Natural killer cell (primary cell): ENCODE results near the gene KRT7. TPM values are rescaled to one million over a fixed set of nuclear protein-coding genes. Genes with fewer than 3 reads are reported as not detected.

Experiments
- ATAC-seq, 3 donors: fragments of 150-1000 bp in 2 of 3; fragments of 200-7000 bp in 1 of 3; cut with Tn5 transposase; 1 replicate in 1 of 3; 2 replicates in 2 of 3; pipeline ENCODE4 v1.10.0; 2021; ENCODE audit warnings: mild to moderate bottlenecking in 2 of 3, moderate library complexity in 2 of 3
- DNase-seq, 2 donors: peaks; one replicate each; pipeline versions ENCODE4 v3.0.0 to v3.0.0-alpha.2; 2013 to 2021; ENCODE audit warnings: mixed read lengths in 1 of 2
- H3K27ac ChIP-seq: one replicate; pipeline ENCODE4 v1.5.1; 2013; ENCODE audit warnings: mild to moderate bottlenecking, low read length
- H3K27me3 ChIP-seq: one replicate; pipeline ENCODE4 v1.6.1; 2013; ENCODE audit warnings: low read length; ENCODE audit not compliant: control insufficient read depth, insufficient read depth
- H3K36me3 ChIP-seq: one replicate; pipeline ENCODE4 v1.6.1; 2013; ENCODE audit warnings: low read length; ENCODE audit not compliant: control insufficient read depth, insufficient read depth
- H3K4me1 ChIP-seq: one replicate; pipeline ENCODE4 v1.6.1; 2013; ENCODE audit warnings: low read length; ENCODE audit not compliant: control insufficient read depth, insufficient read depth
- H3K4me3 ChIP-seq: one replicate; pipeline ENCODE4 v1.5.1; 2013; ENCODE audit warnings: low read length
- H3K9me3 ChIP-seq: one replicate; pipeline ENCODE4 v1.6.1; 2013; ENCODE audit warnings: low read length; ENCODE audit not compliant: control insufficient read depth, insufficient read depth
- H3K27ac Mint-ChIP-seq, 2 donors: one replicate each; pipeline ENCODE4 v1.8.0; 2022; ENCODE audit warnings: mild to moderate bottlenecking in 2 of 2, mixed read lengths in 2 of 2, moderate library complexity in 1 of 2
- H3K27me3 Mint-ChIP-seq, 2 donors: one replicate each; pipeline ENCODE4 v1.8.0; 2022; ENCODE audit warnings: low read depth in 2 of 2, mixed read lengths in 2 of 2
- H3K36me3 Mint-ChIP-seq: one replicate; pipeline ENCODE4 v1.8.0; 2022; ENCODE audit warnings: mixed read lengths
- H3K4me1 Mint-ChIP-seq, 2 donors: one replicate each; pipeline ENCODE4 v1.8.0; 2022; ENCODE audit warnings: mixed read lengths in 2 of 2
- H3K4me3 Mint-ChIP-seq: one replicate; pipeline ENCODE4 v1.8.0; 2022; ENCODE audit warnings: mild to moderate bottlenecking, moderate library complexity, mixed read lengths
- H3K9me3 Mint-ChIP-seq, 2 donors: one replicate each; pipeline ENCODE4 v1.8.0; 2022; ENCODE audit warnings: mixed read lengths in 2 of 2
- WGBS: methylation state at CpG from one replicate; pipeline ENCODE4 v1.1.7; 2013; ENCODE audit warnings: missing lambda C conversion rate; ENCODE audit not compliant: insufficient coverage; 5-methylcytosine and 5-hydroxymethylcytosine counted together
- intact Hi-C: fragments of 100-400 bp; cut with micrococcal nuclease; formaldehyde crosslinking; loops from one replicate; pipeline ENCODE4 v1.14.2; 2022
- total RNA-seq, 4 donors: library from RNA; stranded (reverse); fragments of 120-200 nt in 1 of 4; gene quantifications; one replicate each; pipeline versions ENCODE4 v1.2.3 to v1.2.4, GENCODE V29; 2013 to 2022
- TF ChIP-seq, protein P1 (sequence below): fragments of 200-600 bp; IDR thresholded peaks from one replicate; pipeline ENCODE4 v1.8.0; 2022; ENCODE audit warnings: antibody characterized with exemption

KRT7 gene
- total RNA-seq, 3 donors from 2014 or later (not counting 1 experiment from before 2014, with no cell fraction given) = 0.54 TPM; not detected in 2

DNA sequence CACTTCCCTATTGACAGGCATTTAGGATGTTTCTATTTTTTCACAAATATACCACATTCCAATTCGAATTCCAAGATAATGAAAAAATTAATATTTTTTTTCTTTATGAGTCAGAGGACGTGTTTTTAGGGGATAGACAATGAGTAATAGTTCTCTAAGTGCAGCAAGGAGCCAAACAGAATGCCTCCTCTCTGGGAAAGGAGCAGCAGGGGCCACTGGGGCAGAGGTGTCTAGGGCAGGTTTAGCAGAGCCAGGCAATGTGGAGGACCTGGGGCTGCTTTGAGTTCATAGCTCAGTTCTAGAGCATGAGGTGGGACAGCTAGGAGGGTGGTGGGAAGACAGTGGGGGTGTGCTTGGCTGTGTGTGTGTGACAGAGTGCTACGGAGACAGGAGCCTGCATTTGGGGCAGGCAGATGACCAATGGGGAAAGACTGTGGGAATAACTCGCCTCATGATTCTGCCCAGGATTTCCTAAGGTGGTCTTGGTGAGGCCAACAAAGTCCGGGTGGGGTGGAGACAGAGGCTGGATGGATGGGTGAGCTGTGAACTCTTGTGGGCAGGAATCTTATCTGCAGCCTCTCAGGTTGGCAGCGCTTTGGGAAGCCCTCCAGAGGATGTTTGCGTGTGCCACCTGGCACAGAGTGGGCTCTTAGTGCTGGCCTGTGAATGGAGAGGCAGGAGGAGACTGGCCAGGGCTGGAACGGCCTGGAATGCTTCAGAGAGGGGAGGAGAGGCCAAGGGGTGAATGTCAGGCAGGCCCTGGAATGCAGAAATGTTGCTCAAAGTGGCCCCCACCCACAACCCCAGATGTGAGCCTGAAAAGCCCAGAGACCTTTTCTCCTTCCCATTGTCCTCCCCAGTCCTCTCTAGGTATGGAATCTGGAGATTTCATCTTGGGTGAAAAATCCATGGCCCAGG, 2.4 kb upstream of the KRT7 start:
- WGBS = 78% methylated on average over 7 of the region's 8 CpGs
- intact Hi-C loops = no loop called here
- H3K36me3 Mint-ChIP-seq = no peaks in the 10 kb centered on the region
- ATAC-seq (no peak), DNase-seq (no peak)
- H3K4me3 Mint-ChIP-seq = no peak overlapping the region
- no peak overlapping the region for H3K27ac Mint-ChIP-seq
- no peaks in the 10 kb centered on the region for H3K9me3 Mint-ChIP-seq
- peaks cover 54 to 73% of the 10 kb centered on the region in 2 donors for H3K27me3 Mint-ChIP-seq
- H3K27me3 ChIP-seq = peaks cover 20% of the 10 kb centered on the region
- no peaks in the 10 kb centered on the region for H3K9me3 ChIP-seq
- H3K36me3 ChIP-seq = no peaks in the 10 kb centered on the region
- H3K4me3 ChIP-seq = no peak overlapping the region
- no peak overlapping the region for H3K27ac ChIP-seq
- no peaks in the 10 kb centered on the region for H3K4me1 Mint-ChIP-seq
- H3K4me1 ChIP-seq = no peaks in the 10 kb centered on the region
- TF ChIP-seq, protein P1, sequence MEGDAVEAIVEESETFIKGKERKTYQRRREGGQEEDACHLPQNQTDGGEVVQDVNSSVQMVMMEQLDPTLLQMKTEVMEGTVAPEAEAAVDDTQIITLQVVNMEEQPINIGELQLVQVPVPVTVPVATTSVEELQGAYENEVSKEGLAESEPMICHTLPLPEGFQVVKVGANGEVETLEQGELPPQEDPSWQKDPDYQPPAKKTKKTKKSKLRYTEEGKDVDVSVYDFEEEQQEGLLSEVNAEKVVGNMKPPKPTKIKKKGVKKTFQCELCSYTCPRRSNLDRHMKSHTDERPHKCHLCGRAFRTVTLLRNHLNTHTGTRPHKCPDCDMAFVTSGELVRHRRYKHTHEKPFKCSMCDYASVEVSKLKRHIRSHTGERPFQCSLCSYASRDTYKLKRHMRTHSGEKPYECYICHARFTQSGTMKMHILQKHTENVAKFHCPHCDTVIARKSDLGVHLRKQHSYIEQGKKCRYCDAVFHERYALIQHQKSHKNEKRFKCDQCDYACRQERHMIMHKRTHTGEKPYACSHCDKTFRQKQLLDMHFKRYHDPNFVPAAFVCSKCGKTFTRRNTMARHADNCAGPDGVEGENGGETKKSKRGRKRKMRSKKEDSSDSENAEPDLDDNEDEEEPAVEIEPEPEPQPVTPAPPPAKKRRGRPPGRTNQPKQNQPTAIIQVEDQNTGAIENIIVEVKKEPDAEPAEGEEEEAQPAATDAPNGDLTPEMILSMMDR = no peak

DNA sequence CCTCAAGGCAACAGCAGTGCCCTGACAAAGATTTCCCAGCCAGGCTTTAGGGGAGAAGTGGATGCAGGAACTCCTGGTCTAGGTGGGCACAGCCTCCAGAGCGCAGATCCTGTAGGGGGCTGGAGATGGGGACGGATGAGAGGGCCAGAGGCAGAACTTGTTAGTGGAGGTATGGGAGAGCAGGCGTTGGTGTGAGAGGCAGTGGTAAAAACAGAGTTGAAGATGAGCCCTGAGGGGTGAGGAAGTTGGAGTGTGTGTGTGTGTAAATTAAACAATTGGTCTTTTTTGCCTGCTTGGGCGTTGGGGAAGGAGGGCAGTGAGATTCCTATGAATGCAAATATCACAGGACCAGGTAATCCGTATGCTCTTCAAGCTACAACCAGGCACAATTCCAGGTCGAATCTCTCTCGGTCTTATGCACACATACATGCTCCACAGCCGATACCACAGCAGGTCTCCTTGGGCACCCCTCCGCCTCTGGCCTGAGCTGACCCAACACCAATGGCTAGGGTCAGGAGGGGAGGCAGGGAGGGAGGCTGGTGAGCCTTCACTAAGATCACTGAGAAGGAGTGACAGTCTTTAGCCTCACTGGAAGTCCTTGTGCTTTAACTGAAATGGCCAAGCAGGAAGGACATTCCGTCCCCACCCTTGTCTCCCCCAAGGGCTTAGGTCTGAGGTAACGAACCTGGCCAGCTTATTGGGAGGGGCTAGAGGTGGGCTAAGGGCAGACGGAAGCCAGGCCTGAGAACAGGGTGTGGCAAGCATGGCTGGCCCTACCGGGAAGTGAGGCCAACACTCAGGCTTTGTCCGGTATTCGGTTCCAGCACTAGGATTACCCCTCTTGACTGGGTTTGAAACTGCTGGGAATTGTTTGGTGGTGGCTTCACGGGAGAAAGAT, 1.5 kb upstream of the KRT7 start:
- Mint-ChIP-seq H3K4me3 (no peak overlapping the region), H3K27me3 (peaks cover 53 to 70% of the 10 kb centered on the region in 2 donors), H3K9me3 (no peaks in the 10 kb centered on the region), H3K36me3 (no peaks in the 10 kb centered on the region), H3K4me1 (no peaks in the 10 kb centered on the region), H3K27ac (no peak overlapping the region)
- peaks cover 20% of the 10 kb centered on the region for H3K27me3 ChIP-seq
- WGBS = 75% methylated on average over 16 of the region's 16 CpGs
- H3K9me3 ChIP-seq = no peaks in the 10 kb centered on the region
- H3K27ac ChIP-seq = no peak overlapping the region
- no peak for DNase-seq
- TF ChIP-seq, protein P1 = no peak
- H3K4me3 ChIP-seq = no peak overlapping the region
- intact Hi-C loops = no loop called here
- no peak for ATAC-seq
- no peaks in the 10 kb centered on the region for H3K36me3 ChIP-seq
- H3K4me1 ChIP-seq = no peaks in the 10 kb centered on the region

DNA sequence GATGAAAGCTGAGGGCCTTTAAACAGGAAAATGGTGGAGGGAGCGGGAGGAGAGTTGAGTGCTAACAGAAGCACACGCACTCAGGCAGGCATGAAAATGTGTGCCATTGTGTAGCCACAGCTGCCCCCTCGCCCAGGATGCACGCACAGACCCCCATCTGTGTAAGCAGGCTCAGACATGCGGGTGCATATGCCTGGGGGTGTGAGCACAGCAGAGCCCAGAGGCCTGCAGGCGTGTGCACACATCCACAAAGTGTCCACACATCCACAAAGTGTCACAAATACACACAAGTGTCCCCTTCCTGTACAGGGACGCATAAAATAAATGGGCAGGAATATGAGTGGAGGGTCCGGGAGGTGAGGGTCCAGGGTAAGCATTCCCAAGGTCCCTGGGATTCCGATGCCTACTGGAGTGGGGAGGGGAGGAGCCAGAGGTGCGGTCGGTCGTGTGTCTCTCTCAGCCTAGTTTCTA, 805 bp upstream of the KRT7 start:
- Histone ChIP-seq H3K27ac (no peak overlapping the region), H3K27me3 (peaks cover 20% of the 10 kb centered on the region), H3K9me3 (no peaks in the 10 kb centered on the region), H3K4me3 (no peak overlapping the region), H3K36me3 (no peaks in the 10 kb centered on the region), H3K4me1 (no peaks in the 10 kb centered on the region)
- no peaks in the 10 kb centered on the region for H3K4me1 Mint-ChIP-seq
- TF ChIP-seq, protein P1 = no peak
- WGBS = 67% methylated on average over 12 of the region's 12 CpGs
- H3K27me3 Mint-ChIP-seq = peaks cover 48 to 63% of the 10 kb centered on the region in 2 donors
- DNase-seq = no peak
- intact Hi-C loops = no loop called here
- H3K36me3 Mint-ChIP-seq = no peaks in the 10 kb centered on the region
- no peaks in the 10 kb centered on the region for H3K9me3 Mint-ChIP-seq
- H3K4me3 Mint-ChIP-seq = no peak overlapping the region
- no peak for ATAC-seq
- H3K27ac Mint-ChIP-seq = no peak overlapping the region
